Measurements from ENCODE around the gene PLCB2. TPM values are rescaled to one million over a fixed set of nuclear protein-coding genes. Genes with fewer than 3 reads are reported as not detected.
A peak's percentile ranks its signal among the peaks of the same experiment; 100 is the strongest.

Gene PLCB2
- polyA plus RNA-seq, 1 donor from 2014 or later: 20.8 TPM

DNA sequence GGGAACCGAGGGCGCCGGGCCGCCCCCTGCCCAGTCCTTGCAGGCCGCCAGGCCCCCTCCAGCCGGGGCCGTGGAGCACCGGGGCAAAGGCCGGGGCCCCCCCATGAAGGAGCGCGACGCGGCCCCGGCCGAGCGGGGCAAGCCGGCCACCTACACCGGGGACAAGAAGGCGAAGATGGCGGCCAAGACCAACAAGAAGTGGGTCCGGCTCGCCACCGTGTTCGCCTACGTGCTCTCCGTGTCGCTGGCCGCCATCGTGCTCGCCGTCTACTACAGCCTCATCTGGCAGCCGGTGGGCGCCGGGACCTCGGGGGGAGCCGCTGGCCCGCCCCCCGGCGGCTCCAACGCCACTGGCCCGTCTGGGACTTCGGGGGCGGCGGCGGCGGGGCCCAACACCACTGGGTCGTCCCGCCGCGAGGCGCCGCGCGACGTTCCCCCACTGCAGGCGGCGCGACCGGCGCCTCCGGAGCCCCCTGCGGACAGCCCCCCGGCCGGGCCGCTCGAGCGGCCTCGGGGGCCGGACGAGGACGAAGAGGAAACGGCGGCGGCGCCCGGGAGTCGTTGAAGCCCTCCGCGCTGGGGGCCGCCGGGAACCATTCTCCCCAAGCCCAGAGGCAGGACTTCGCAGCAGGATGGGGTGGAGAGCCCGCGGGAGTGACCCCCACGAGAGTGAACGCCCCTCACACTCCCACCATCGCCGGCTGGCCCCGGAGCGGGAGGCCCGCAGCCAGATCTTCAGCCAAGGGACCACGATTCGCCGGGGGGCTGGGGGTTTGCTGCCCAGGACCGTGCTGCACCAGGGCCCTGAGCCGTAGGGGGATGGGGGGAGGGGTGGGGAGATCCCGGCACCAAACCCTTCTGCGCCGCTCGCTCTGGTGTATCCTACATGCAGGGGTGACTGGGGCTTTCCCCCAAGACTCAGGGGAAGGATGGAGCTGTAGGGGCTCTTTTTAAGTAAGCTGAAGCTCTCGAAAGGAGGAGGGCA is 16.5 kb upstream of the PLCB2 start:
- H3K4me3 Mint-ChIP-seq: peak overlapping the region; percentile 77 to 91 (median 85)
- H3K36me3 Mint-ChIP-seq: peaks cover 3% of the 10 kb centered on the region
- peak overlapping the region in 2 of 3 donors; percentile 67 to 90 for H3K27ac Mint-ChIP-seq
- H3K27me3 Mint-ChIP-seq: peaks cover 1% of the 10 kb centered on the region
- no peaks in the 10 kb centered on the region for H3K9me3 Mint-ChIP-seq
- peaks cover 15 to 19% (median 17%) of the 10 kb centered on the region in 3 donors for H3K4me1 Mint-ChIP-seq

DNA sequence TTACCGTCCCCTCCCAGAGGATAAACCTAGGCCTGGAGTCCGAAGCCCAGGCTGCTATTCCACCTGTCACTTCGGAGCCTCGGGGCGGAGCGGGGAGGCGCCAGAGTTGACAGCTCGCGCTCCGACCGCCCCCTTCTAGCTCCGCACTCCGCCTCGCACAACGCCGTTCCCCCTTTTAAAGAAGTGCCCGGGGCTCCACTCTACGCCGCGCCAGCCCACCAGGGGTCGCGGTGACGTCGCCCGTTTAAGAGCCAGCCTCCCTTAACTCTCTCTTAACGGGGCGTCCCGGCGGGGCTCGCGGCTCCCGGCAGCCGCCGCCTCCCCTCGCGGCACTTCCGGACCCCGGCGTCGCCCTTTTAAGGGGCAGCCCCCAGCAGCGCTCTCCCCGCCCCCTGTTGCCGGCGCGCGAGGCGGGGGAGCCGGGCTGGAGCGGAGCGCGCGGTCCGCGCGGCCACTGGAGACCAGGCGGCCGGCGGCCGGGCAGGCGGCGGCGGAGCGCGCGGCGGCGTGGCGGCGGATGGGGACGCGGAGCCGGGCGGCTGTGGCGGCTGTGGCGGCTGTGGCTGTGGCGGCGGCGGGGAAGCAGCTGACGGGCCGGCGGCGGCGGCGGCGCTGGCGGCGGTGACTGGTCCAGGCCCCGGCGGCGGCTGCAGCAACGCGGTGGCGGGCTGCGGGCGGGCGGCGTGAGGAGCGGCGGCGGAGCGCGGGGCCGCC is 15.7 kb upstream of the PLCB2 start, which contains the start of gene INAFM2:
Gene INAFM2, plus strand, starts transcription at position 454 of the 714 bp plus-strand sequence. CDS start 364 bp downstream, outside the sequence.
- H3K36me3 Mint-ChIP-seq: peaks cover 1% of the 10 kb centered on the region
- H3K4me3 Mint-ChIP-seq: peak within 1 kb of the TSS; percentile 81 to 94 (median 92)
- no peaks in the 10 kb centered on the region for H3K9me3 Mint-ChIP-seq
- H3K27ac Mint-ChIP-seq: peak within 1 kb of the TSS in 2 of 3 donors; percentile 19 to 40
- H3K27me3 Mint-ChIP-seq: peaks cover 2% of the 10 kb centered on the region
- peaks cover 14 to 19% (median 17%) of the 10 kb centered on the region in 3 donors for H3K4me1 Mint-ChIP-seq

DNA sequence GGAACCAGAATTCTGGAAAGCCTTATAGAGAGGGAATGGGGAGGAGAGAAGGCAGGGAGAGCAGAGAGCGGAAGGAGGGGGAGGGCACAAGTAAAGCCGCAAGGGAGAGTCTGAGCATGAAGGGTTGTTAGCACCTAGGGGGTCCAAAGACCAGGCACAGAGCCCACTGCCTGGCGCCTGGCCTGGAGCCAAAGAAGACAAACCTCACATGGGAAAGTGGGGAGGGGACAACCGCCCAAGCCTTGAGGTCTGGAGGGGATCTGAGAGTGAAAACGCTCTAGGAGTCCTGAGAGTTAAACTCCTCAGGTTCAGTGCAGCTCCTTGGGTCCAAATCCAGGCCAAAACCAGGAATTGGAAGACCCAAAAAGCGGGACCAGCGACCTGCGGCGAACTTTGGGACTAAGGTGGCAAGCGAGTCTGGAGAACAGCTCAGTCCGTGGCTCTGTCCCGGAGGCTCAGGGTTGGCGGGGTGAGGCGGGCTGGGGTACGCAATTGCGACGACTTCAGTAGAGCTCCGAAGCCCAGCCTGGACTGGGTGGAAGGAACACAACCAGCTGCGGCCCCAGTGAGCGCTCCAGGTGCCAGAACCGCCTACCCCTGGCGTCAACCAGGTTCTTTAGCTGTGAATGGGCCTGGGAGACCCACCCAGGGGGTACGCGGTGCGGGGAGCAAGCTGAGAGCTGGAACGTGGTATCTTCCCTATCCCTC is 14.9 kb upstream of the PLCB2 start:
- H3K27me3 Mint-ChIP-seq: peaks cover 5% of the 10 kb centered on the region
- peaks cover 1% of the 10 kb centered on the region for H3K36me3 Mint-ChIP-seq
- peak overlapping the region in 2 of 3 donors; percentile 19 to 40 for H3K27ac Mint-ChIP-seq
- peak overlapping the region; percentile 80 to 94 (median 86) for H3K4me3 Mint-ChIP-seq
- H3K4me1 Mint-ChIP-seq: peaks cover 14 to 19% (median 17%) of the 10 kb centered on the region in 3 donors
- no peaks in the 10 kb centered on the region for H3K9me3 Mint-ChIP-seq

DNA sequence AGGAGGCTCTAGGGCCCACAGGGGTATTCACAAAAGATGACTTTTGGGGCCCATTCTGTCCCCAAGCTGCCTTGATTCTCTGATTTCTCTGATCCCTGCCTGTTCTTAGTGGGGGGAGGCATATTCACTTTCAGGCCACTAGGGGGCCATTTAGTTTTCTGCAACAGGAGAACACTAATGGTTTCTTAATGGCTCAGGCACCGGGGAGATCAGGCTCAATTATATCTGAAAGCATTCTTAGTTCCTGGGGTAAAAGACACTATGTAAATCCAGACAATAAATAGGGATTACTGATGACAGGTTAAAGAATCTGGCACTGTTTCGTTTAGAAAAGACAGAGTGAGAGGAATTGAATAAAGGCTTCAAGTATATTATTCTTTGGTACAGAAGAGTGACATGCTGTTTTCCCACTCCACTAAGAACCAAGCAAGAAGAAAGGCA is 13.2 kb upstream of the PLCB2 start:
- Mint-ChIP-seq H3K36me3 (peaks cover 1% of the 10 kb centered on the region), H3K4me1 (peaks cover 17 to 25% (median 20%) of the 10 kb centered on the region in 3 donors), H3K27me3 (peaks cover 5% of the 10 kb centered on the region), H3K4me3 (peak overlapping the region in 2 of 4 donors; percentile 4 to 78), H3K9me3 (no peaks in the 10 kb centered on the region), H3K27ac (peak overlapping the region; percentile 0 to 78 (median 40))

DNA sequence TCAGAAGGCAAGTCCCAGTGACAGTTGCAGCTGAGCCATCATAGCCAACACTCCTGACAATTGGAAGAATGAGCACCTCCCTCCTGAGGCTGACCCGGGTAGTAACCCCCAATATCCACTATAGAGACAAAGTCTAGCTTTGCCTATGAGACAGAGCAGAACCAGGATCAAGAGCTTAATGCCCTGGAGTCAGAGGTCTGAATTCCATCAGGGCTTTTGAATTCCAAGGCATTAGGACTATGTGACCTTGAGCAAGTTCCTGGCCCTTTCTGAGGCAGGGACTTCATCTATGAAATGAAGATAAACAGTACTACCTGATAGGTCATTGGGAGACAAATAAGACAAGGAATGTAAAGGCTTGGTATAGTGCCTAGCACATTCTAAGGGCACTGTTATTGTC is 12.7 kb upstream of the PLCB2 start:
- Mint-ChIP-seq H3K27ac (no peak overlapping the region), H3K4me3 (peak overlapping the region in 1 of 4 donors; percentile 78), H3K4me1 (peaks cover 17 to 25% (median 17%) of the 10 kb centered on the region in 3 donors), H3K27me3 (peaks cover 6% of the 10 kb centered on the region), H3K9me3 (no peaks in the 10 kb centered on the region), H3K36me3 (peaks cover 1% of the 10 kb centered on the region)

DNA sequence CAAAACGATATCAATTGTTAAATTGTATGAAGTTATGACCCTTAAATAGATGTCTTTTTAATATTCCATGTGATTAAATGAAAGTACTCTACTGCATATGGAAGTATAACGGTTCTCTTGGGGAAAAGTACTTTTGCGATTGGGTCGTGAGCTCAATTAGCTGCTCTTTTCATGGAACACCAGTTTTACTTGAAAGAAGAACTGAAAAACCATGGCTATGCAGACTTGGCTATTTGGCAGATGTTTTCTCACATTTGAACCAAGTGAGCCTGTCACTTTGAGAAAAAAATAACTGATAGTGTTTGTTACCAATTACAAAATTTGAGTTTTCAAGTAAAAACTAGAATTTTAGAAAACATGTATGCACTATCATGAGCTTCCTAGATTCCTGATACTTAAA is 9.8 kb upstream of the PLCB2 start:
- Mint-ChIP-seq H3K4me1 (peaks cover 11 to 16% (median 16%) of the 10 kb centered on the region in 3 donors), H3K9me3 (no peaks in the 10 kb centered on the region), H3K27ac (no peak overlapping the region), H3K36me3 (peaks cover 1% of the 10 kb centered on the region), H3K27me3 (peaks cover 6% of the 10 kb centered on the region), H3K4me3 (peak overlapping the region in 1 of 4 donors; percentile 0)

DNA sequence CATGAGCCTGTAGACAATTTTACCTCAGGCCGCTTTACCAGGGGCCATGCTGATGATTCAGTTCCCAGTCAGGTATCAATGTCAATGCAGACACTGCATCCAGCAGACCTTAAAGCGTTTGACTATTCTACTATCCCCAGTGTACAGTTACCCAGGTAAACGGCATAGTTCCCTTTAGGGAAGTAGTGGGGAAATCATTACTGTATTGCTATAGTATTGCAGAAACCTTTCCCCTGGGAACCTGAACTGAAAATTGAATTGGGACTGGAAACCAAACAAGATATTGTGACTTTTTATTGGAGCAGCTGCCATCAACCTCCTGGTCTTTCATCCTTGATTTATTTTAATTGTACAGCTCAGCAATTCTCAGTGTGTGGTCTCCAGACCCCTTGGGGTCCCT is 9.2 kb upstream of the PLCB2 start:
- H3K27ac Mint-ChIP-seq: no peak overlapping the region

DNA sequence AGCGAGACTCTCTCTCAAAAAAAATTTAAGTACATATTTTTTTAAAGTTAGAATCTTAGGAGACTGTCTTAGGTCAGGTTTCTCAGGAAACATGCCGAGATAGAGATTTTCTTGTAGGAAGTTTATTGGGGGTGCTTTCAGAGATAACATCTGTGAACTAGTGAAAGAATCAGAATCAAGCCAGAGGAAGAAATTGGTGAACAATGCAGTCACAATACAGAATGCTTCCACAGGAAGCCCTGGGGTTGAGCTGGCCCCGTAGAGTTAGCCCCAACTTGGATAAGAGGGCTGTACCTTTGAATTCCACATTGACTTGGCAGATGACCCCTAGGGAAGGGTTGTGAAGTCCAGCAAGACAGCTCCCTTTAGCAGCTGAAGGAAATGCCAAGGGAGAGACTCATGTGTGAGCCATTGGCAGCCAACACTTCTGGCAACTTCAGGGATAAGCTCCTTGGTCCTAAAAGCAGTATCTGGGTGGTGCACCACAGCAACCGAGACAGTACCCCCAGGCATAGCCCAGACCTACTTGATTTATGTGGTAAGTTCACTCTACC is 7.1 kb upstream of the PLCB2 start:
- peaks cover 8 to 12% (median 11%) of the 10 kb centered on the region in 3 donors for H3K4me1 Mint-ChIP-seq
- no peaks in the 10 kb centered on the region for H3K9me3 Mint-ChIP-seq
- no peak overlapping the region for H3K27ac Mint-ChIP-seq
- peaks cover 6% of the 10 kb centered on the region for H3K27me3 Mint-ChIP-seq
- H3K4me3 Mint-ChIP-seq: no peak overlapping the region
- peaks cover 1% of the 10 kb centered on the region for H3K36me3 Mint-ChIP-seq

More for the DNA sequence above, 9.2 kb upstream of the PLCB2 start:
- Mint-ChIP-seq H3K4me3 (peak overlapping the region in 1 of 4 donors; percentile 11), H3K27me3 (peaks cover 6% of the 10 kb centered on the region), H3K4me1 (peaks cover 11 to 16% (median 16%) of the 10 kb centered on the region in 3 donors), H3K9me3 (no peaks in the 10 kb centered on the region), H3K36me3 (peaks cover 1% of the 10 kb centered on the region)

DNA sequence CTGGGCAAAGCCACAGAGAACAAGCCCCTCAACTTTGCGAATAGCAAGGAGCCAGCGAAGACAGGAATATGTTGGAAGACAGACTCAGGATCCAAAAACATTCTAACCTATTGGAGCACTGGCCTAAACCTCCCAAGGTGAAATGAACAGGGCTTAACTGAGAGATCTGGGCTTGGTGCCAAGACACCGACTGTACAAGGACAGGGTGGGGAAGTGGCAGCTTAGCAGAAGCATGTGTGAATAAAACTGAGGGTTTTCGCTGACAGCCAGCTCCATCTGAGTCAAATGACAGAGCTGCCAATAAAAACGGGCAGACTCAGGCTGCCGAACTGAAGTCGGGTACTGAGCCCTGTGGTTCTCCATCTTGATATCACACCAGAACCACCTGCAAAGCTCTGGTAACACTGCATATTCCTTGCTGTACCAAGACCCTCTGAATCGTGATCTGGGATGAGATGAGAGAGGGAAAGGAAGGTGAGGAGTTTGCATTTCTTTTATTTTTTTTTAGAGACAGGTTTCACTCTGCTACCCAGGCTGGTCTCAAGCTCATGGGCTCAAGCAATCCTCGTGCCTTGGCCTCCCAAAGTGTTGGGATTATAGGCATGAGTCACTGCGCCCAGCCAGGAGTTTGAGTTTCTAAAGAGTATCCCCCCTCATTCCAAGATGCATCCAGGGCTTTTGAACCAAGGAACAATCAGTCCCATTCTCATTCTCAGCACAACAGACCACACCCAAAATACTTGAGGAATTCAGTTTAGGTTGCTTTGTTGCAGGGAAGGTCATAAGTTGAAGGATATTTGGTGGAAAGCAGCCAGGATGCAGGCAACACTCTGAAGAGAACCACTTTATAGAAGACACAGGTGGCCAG is 6.0 kb upstream of the PLCB2 start:
- no peaks in the 10 kb centered on the region for H3K9me3 Mint-ChIP-seq
- peaks cover 5% of the 10 kb centered on the region for H3K27me3 Mint-ChIP-seq
- H3K4me1 Mint-ChIP-seq: peaks cover 15 to 21% (median 17%) of the 10 kb centered on the region in 3 donors
- peak overlapping the region in 1 of 3 donors; percentile 77 for H3K27ac Mint-ChIP-seq
- peak overlapping the region in 1 of 4 donors; percentile 41 for H3K4me3 Mint-ChIP-seq
- H3K36me3 Mint-ChIP-seq: no peaks in the 10 kb centered on the region

DNA sequence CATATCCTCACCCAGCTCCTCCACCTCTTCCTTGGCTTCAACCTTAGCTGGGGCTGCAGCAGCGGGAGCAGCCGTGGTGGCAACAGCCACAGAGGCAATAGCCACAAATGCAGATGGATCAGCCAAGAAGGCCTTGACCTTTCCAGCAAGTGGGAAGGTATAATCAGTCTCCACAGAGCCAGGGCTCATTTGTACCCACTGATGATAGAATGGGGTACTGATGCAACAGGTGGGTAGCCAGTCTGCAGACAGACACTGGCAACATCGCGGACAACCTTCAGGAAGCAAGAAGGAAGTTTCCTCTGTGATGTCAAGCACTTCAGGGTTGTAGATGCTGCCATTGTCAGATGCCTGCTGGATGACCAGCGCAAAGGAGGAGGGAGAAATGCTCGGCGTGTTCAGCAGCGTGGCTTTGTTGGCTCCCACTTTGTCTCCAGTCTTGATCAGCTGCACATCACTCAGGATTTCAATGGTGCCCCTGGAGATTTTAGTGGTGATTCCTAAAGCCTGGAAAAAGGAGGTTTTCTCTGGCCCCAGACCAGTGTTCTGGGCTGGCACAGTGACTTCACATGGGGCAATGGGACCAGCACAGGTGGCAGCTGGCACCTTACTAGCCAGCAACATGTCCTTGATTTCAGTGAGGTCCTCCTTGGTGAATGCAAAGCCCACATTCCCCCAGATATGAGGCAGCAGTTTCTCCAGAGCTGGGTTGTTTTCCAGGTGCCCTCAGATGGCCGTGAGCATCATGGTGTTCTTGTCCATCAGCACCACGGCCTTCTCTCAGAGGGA is 4.8 kb upstream of the PLCB2 start:
- Mint-ChIP-seq H3K4me1 (peaks cover 19 to 22% (median 20%) of the 10 kb centered on the region in 3 donors), H3K9me3 (no peaks in the 10 kb centered on the region), H3K27ac (peak overlapping the region in 1 of 3 donors; percentile 47), H3K36me3 (no peaks in the 10 kb centered on the region), H3K27me3 (peaks cover 1% of the 10 kb centered on the region), H3K4me3 (peak overlapping the region in 2 of 4 donors; percentile 29 to 71)

DNA sequence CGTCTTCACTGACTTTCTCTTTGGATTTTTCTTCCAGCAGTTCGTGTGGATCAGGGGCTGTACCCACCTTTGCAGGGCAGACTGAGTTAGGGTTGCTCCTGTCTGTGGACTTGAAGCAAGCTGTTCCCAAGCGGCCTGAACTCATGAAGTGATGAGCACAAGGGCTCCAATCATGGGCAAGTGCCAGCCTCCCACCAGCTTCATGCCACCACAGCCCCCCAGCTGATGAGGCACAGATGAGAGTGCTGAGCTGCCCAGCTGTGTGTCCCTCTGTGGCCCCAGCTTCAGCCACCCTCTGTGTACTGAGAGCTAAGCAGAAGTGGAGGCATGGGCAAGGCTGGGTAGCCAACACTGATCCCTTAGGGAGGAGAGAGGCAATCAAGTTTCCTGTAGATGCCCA is 3.3 kb upstream of the PLCB2 start:
- Mint-ChIP-seq H3K9me3 (no peaks in the 10 kb centered on the region), H3K27ac (no peak overlapping the region), H3K4me1 (peaks cover 20 to 30% (median 23%) of the 10 kb centered on the region in 3 donors), H3K27me3 (peaks cover 1% of the 10 kb centered on the region), H3K4me3 (peak overlapping the region in 1 of 4 donors; percentile 97), H3K36me3 (no peaks in the 10 kb centered on the region)

DNA sequence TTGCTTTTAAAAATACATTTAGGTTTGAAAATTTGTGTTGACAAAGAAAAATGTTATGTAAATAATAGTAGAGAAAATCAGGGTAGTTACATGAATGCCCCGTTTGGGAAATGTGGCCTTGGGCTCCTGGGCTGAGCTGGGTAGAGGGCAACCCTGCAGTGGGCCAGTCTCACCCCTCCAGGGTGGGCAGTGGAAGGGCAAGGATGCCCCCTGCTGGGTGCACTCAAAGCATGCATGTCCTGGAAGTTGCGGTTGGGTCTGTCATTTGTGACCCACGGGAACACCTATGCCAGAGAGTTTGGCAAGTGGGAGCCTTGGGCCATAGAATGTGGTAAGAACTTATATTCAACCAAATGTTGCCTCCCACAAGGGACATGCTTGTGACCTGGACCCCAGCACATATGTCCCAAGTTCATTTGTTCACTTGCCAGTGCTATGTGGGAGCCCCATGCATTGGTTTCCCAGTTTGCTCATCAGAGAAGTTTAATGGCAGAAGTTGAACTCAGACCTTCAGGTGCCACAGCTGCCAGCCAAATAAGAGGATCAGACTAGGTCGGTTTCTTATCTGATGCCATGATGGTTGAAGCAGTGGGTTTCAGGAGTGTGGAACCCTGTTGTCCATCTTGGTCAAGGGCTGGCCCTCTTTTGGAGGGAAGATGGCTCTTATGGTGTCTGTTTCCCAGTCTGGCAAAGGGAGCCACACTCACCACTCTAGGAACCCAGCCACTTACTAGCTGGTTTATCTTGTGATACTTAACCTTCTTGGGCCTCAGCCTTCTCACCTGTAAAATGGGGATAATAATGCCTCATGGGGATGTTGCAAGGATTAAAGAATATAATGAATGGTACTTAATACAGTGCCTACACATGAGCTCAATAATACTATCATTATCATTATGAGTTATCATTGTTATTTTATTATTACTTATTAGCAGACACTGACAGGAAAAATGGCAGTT is 2.5 kb upstream of the PLCB2 start:
- Mint-ChIP-seq H3K27ac (peak overlapping the region; percentile 80 to 93 (median 89)), H3K9me3 (no peaks in the 10 kb centered on the region), H3K4me1 (peaks cover 20 to 31% (median 24%) of the 10 kb centered on the region in 3 donors), H3K36me3 (no peaks in the 10 kb centered on the region), H3K4me3 (peak overlapping the region; percentile 63 to 98 (median 92)), H3K27me3 (no peaks in the 10 kb centered on the region)
